HUES48 (cell line): Measurements from ENCODE around the gene KRT73.

Experiments
- H3K27ac ChIP-seq: one replicate; pipeline ENCODE4 v1.7.0; 2013; ENCODE audit warnings: low read depth, low read length, inconsistent platforms
- H3K27me3 ChIP-seq: 2 replicates; pipeline ENCODE4 v1.6.1; 2013; ENCODE audit warnings: mild to moderate bottlenecking, low read length; ENCODE audit not compliant: control insufficient read depth, insufficient read depth
- H3K36me3 ChIP-seq: 2 replicates; pipeline ENCODE4 v1.6.1; 2013; ENCODE audit warnings: low read length; ENCODE audit not compliant: control insufficient read depth, insufficient read depth
- H3K4me1 ChIP-seq: 2 replicates; pipeline ENCODE4 v1.6.1; 2013; ENCODE audit warnings: mild to moderate bottlenecking, low read length; ENCODE audit not compliant: control insufficient read depth, insufficient read depth
- H3K4me3 ChIP-seq: 2 replicates; pipeline ENCODE4 v1.5.1; 2013; ENCODE audit warnings: mild to moderate bottlenecking, low read depth, low read length
- H3K9ac ChIP-seq: 2 replicates; pipeline ENCODE4 v1.6.1; 2013; ENCODE audit warnings: mild to moderate bottlenecking, low read depth, low read length, moderate library complexity
- H3K9me3 ChIP-seq: 2 replicates; pipeline ENCODE4 v1.6.1; 2013; ENCODE audit warnings: low read length; ENCODE audit not compliant: control insufficient read depth, insufficient read depth

The KRT73 gene

DNA sequence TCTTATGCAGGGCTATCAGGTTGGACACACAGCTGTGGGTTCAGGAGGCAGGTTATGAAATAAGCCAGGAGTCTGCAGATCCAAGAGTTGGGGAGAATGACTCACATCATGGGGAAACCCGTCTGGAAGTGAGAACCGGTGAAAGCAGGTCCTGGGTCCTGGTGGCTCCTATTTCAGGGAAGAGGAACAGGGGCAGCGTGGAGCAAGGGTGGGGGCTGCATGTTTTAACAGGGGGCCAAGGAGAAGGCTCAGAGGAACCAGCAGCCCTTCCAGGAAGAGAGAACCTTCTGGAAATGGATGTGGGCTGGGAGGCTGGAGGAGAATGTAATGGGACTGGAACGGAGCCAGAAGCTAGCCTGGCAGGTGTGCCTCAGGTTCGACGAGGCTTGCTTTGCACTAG lies 36.9 kb downstream of the KRT73 start:
- no peak overlapping the region for H3K27ac ChIP-seq
- H3K4me1 ChIP-seq: no peaks in the 10 kb centered on the region
- H3K36me3 ChIP-seq: no peaks in the 10 kb centered on the region
- H3K27me3 ChIP-seq: no peaks in the 10 kb centered on the region
- no peaks in the 10 kb centered on the region for H3K9me3 ChIP-seq
- H3K9ac ChIP-seq: no peak overlapping the region
- no peak overlapping the region for H3K4me3 ChIP-seq

DNA sequence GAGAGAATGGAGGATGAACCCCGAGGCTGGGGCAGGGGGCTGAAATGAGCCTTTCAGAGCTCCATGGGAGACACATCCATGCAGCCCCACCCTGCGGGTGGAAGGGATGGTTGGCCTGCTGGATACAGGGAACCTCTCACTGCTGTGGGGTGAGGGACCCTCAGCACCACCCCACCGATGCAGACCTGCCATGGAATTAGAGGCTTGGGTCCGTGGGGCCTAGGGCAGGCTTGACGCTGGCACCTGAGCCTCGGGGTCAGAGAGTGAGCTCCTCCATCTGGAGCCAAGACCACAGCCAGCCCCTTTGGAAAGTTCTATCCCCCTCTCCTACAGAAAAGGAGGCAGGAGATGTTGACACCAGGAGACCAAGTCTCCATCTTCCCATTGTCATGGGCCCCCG lies 37.3 kb downstream of the KRT73 start:
- no peaks in the 10 kb centered on the region for H3K9me3 ChIP-seq
- H3K36me3 ChIP-seq: no peaks in the 10 kb centered on the region
- H3K4me1 ChIP-seq: no peaks in the 10 kb centered on the region
- H3K27me3 ChIP-seq: no peaks in the 10 kb centered on the region
- H3K27ac ChIP-seq: no peak overlapping the region
- no peak overlapping the region for H3K9ac ChIP-seq
- H3K4me3 ChIP-seq: no peak overlapping the region

DNA sequence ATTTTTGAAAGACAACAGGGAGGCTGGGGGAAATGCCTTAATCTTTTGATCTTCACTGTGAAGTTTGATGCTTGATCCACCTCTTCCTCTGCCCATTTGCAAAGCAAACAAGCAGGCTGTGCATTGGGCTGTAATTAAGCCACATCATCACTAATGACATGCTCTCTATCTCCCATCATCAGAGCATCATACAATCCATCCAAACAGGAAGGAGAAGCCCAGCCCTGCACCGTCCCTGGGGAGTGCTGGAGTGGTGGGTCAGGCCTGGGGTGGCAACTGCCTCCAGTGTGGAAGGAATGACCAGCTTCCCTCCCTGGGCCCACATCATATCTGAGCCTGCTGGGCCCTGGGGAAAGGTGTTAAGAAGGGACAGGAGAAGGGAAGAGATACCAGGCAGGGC lies 37.9 kb downstream of the KRT73 start:
- Histone ChIP-seq H3K4me1 (no peaks in the 10 kb centered on the region), H3K9ac (no peak overlapping the region), H3K9me3 (no peaks in the 10 kb centered on the region), H3K4me3 (no peak overlapping the region), H3K27ac (no peak overlapping the region), H3K27me3 (no peaks in the 10 kb centered on the region), H3K36me3 (no peaks in the 10 kb centered on the region)

DNA sequence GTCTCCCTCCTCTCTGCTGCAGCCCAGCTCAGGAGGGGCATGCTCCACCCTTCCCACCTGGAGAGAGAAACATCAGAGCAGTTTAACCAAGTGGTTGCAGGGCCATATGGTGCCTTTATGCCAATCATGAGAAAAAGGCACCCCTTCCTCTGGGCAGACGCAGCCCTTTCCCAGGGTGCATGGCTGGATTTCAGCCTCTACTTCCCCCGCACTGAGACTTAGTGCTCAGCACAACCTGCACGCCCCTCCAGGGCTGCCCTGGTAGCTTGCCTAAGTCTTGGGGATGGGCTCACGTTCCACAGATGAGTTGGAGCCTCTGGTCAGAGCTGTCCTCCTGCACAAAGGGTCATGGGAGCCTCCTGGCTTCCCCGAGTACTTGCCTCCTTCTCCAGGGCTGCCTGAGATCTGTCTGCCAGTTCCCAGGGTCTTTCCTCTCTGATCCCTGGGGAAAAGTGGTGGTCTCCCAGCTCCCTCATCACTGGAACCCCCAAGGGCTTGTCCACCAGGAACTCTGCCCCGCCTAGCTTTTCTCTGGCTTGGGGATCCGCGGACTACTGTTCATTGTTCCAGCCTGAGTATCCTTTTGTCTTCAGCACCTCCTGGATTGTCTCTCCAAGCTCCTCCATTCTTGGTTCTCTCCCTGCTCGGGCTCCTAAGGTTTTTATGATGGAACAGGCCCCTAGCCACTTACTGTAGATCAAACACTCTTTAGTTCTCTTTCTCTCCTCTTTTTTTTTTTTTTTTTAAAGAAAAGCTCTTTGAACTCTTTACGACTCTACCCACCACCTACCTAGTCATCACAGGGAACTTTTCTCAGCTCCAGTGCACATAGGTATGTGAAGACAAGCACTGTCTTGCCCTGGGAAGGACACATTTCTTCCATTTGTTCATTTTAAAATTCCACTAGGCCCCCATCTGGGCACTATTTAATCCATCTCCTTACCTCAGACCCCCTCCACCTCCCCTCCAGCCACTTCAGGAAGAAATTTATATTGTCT lies 38.6 kb downstream of the KRT73 start:
- no peak overlapping the region for H3K9ac ChIP-seq

DNA sequence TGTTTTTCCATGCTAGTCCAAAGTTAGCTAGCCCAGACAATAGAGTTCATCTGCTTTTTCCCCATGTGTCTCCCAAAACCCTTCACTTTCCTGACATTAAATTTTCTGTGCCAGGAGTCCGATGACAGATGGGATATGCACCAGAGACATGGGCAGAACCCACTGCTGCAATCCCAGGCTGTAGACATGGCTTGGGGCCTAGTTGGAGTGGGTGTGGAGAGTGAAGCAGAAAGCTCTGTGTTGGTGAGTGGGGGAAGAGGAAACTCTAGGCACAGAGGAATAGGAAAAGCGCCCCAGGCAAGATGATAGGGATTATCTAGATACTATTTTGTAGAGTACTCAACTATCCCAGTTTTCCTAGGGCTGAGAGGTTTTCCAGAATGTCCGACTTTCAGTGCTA lies 39.9 kb downstream of the KRT73 start:
- no peak overlapping the region for H3K9ac ChIP-seq
- H3K9me3 ChIP-seq: no peaks in the 10 kb centered on the region
- H3K4me3 ChIP-seq: no peak overlapping the region
- no peaks in the 10 kb centered on the region for H3K36me3 ChIP-seq
- H3K27me3 ChIP-seq: no peaks in the 10 kb centered on the region
- no peak overlapping the region for H3K27ac ChIP-seq
- no peaks in the 10 kb centered on the region for H3K4me1 ChIP-seq

More for the DNA sequence above, 38.6 kb downstream of the KRT73 start:
- Histone ChIP-seq H3K4me3 (no peak overlapping the region), H3K36me3 (no peaks in the 10 kb centered on the region), H3K27me3 (no peaks in the 10 kb centered on the region), H3K9me3 (no peaks in the 10 kb centered on the region), H3K4me1 (no peaks in the 10 kb centered on the region), H3K27ac (no peak overlapping the region)

DNA sequence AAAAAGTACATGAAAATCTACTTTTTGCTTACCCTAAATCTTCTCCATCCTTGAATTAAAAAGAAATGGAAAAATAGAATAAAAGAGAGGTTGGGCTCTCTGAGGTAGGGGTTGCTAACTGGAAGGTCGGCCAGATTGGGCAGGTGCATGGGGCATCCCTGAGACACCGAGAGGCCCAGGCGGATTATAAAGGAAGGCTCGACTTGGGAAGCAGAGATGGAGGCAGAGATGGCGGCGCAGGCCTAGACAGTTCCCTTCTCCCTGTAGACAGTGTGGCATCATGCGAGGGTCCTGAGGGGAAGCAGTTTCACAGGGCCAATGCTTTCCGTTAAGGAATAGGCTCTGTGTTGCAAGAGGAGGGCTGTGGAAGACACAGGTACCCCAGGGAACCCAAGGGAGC lies 41.0 kb downstream of the KRT73 start:
- Histone ChIP-seq H3K27me3 (no peaks in the 10 kb centered on the region), H3K36me3 (no peaks in the 10 kb centered on the region), H3K4me1 (no peaks in the 10 kb centered on the region), H3K4me3 (no peak overlapping the region), H3K9me3 (no peaks in the 10 kb centered on the region), H3K27ac (no peak overlapping the region), H3K9ac (no peak overlapping the region)

DNA sequence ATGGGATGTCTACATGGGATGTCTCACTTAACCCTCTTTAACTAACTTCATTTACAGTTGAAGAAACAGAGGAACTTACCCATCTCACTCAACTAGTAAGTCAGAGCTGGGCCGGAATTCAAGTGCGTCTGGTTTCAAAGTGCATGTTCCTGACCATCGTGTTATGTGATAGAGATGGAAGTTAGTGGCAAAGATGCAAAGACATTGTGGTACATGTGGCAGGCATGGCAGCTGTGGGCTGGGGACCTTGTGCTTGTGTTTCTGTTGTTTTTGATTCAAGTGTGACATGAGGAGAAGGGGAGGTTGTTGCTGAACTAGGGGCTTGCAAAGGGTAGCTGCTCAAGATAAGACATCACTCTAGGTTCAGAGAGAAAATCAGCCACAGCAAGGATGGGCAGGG lies 42.4 kb downstream of the KRT73 start:
- no peak overlapping the region for H3K9ac ChIP-seq
- no peak overlapping the region for H3K27ac ChIP-seq
- H3K9me3 ChIP-seq: no peaks in the 10 kb centered on the region
- H3K4me1 ChIP-seq: no peaks in the 10 kb centered on the region
- H3K27me3 ChIP-seq: no peaks in the 10 kb centered on the region
- no peaks in the 10 kb centered on the region for H3K36me3 ChIP-seq
- H3K4me3 ChIP-seq: no peak overlapping the region

DNA sequence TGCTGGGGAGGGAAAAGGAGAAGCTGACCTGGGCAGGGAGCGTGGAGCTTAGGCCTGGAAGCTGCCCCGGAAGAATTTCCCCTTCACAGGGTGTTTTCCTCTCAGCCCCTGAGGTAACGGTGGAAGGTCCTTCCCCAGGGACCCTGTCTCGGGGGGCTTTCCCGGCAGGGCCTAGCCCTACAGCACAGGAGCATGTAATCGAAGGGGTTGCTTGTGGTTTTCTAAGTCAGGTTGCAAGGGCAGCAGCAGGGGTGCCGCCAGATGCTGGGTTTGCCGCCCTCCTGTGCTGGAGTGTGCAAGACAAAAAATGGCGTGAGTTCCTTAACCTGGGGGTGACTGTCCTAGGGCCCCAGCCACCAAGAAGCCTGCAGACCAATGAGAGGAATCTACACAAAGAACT lies 43.1 kb downstream of the KRT73 start:
- H3K27ac ChIP-seq: no peak overlapping the region
- H3K4me3 ChIP-seq: no peak overlapping the region
- no peaks in the 10 kb centered on the region for H3K4me1 ChIP-seq
- no peaks in the 10 kb centered on the region for H3K36me3 ChIP-seq
- H3K9me3 ChIP-seq: no peaks in the 10 kb centered on the region
- no peak overlapping the region for H3K9ac ChIP-seq
- no peaks in the 10 kb centered on the region for H3K27me3 ChIP-seq

DNA sequence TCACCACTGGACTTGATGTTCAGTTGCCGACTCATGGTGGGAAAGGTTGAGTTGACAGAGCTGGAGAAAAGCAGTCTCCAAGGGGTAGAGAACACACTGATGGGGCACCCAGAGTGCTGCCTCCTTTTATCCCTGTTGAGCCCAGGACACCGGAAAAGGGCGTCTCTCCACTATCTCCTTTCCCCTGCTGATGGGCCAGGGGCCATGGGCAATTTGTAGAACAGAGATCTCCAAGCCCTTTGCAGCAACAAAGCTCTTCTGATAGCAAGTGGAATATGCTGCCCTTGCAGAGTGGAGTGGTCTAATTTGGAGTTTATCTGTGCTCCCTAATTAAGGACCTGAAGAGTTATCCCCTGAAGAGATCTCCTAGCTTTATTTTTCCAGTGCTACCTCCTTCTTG lies 44.6 kb downstream of the KRT73 start, which contains the start of gene KRT74:
Gene KRT74 (minus strand): TSS at position 101 of the 400 bp plus-strand sequence. CDS start 66 bp downstream, at position 35.
- no peaks in the 10 kb centered on the region for H3K4me1 ChIP-seq
- H3K27me3 ChIP-seq: no peaks in the 10 kb centered on the region
- H3K9ac ChIP-seq: no peak within 1 kb of the TSS
- H3K27ac ChIP-seq: no peak within 1 kb of the TSS
- H3K4me3 ChIP-seq: no peak within 1 kb of the TSS
- H3K36me3 ChIP-seq: no peaks in the 10 kb centered on the region
- no peaks in the 10 kb centered on the region for H3K9me3 ChIP-seq

DNA sequence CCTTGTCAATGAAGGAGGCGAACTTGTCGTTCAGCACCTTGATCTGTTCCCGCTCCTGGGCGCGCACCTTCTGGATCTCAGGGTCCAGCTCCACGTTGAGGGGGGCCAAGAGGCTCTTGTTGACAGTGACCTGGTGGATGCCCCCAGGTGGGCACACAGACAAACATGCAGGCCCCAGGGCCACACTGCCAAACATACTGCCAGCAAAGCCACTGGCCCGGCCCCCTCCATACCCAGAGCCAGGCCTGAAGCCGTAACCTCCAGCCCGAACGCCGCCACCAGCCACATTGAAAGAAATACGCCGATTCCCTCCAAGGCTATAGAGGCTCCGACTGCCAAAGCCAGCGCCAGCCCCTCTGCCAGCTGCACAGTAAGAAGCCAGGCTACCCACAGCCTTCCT lies 45.1 kb downstream of the KRT73 start:
- Histone ChIP-seq H3K27me3 (no peaks in the 10 kb centered on the region), H3K36me3 (no peaks in the 10 kb centered on the region), H3K27ac (no peak overlapping the region), H3K9me3 (no peaks in the 10 kb centered on the region), H3K4me3 (no peak overlapping the region), H3K9ac (no peak overlapping the region), H3K4me1 (no peaks in the 10 kb centered on the region)

DNA sequence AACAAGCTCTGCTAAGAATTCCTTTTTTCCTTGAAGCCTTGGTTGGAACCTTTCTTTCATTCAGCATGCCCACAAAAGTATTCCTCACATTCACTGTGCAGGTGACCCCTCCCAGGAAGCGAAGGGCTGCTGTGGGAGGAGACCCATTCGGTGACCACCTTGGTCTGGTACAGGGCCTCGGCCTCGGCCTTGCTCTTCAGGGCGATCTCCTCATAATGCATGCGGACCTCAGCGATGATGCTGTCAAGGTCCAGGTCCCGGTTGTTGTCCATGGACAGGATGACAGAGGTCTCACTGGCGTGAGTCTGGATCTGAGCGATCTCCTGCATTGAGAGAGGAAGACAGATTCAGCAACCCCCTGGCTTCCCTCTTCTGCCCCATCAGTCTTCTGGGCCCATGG lies 47.8 kb downstream of the KRT73 start:
- H3K4me1 ChIP-seq: no peaks in the 10 kb centered on the region

More for the DNA sequence above, 47.8 kb downstream of the KRT73 start:
- no peaks in the 10 kb centered on the region for H3K27me3 ChIP-seq
- no peaks in the 10 kb centered on the region for H3K36me3 ChIP-seq
- no peak overlapping the region for H3K9ac ChIP-seq
- H3K27ac ChIP-seq: no peak overlapping the region
- H3K9me3 ChIP-seq: no peaks in the 10 kb centered on the region
- H3K4me3 ChIP-seq: no peak overlapping the region
